Measurements from ENCODE around the gene ACTL10. TPM values are rescaled to one million over a fixed set of nuclear protein-coding genes. Genes with fewer than 3 reads are reported as not detected.

Gene ACTL10
- total RNA-seq, 6 experiments from 2014 or later = 0.20 to 1.1 (median 0.56) TPM; not detected in 1

- Histone ChIP-seq H3K4me3 (no peak overlapping the region), H3K4me1 (peaks cover 0 to 5% (median 0%) of the 10 kb centered on the region in 4 donors), H3K9me3 (no peaks in the 10 kb centered on the region), H3K36me3 (peaks cover 0 to 7% (median 0%) of the 10 kb centered on the region in 4 donors), H3K27ac (no peak overlapping the region), H3K27me3 (no peaks in the 10 kb centered on the region)
- intact Hi-C loops (cut with DNase I) = loop anchor here (5.0 to 10.0 kb wide), 2 partner anchors 190 to 192 kb away; no protein-coding TSS in a partner anchor
- DNase-seq = no peak
- 68% methylated on average over 7 of the region's 14 CpGs for WGBS (ENCODE audit: insufficient coverage, low coverage, low lambda C conversion rate, missing lambda C conversion rate)
- no peak for ATAC-seq
- no peak for TF ChIP-seq POLR2A (IDR thresholded peaks at IDR 0.05)
- TF ChIP-seq CTCF (IDR thresholded peaks at IDR 0.05) = no peak
Measured at GRCh38 chr20:33654680-33655161, 12.0 kb upstream of the ACTL10 start.

GRCh38 chr20:33655164-33655563 is 11.6 kb upstream of the ACTL10 start:
- Histone ChIP-seq H3K27ac (no peak overlapping the region), H3K4me3 (no peak overlapping the region), H3K4me1 (peaks cover 0 to 5% (median 0%) of the 10 kb centered on the region in 4 donors), H3K36me3 (peaks cover 0 to 7% (median 0%) of the 10 kb centered on the region in 4 donors), H3K9me3 (no peaks in the 10 kb centered on the region), H3K27me3 (no peaks in the 10 kb centered on the region)
- intact Hi-C loops (cut with DNase I) = loop anchor here (5.0 to 10.0 kb wide), 2 partner anchors 190 to 193 kb away; no protein-coding TSS in a partner anchor
- WGBS (ENCODE audit: insufficient coverage, low coverage, low lambda C conversion rate, missing lambda C conversion rate) = 34% methylated on average over 2 of the region's 4 CpGs
- ATAC-seq (no peak), DNase-seq (no peak)
- TF ChIP-seq POLR2A (IDR thresholded peaks at IDR 0.05) = no peak
- no peak for TF ChIP-seq CTCF (IDR thresholded peaks at IDR 0.05)

GRCh38 chr20:33656010-33656782 is 10.5 kb upstream of the ACTL10 start:
- H3K36me3 ChIP-seq = peaks cover 0 to 7% (median 0%) of the 10 kb centered on the region in 4 donors
- no peak for ATAC-seq
- no peak overlapping the region for H3K27ac ChIP-seq
- H3K9me3 ChIP-seq = no peaks in the 10 kb centered on the region
- no peak for TF ChIP-seq CTCF (IDR thresholded peaks at IDR 0.05)
- no peak for TF ChIP-seq POLR2A (IDR thresholded peaks at IDR 0.05)
- intact Hi-C loops (cut with DNase I) = loop anchor here (5.0 to 10.0 kb wide), 2 partner anchors 191 to 194 kb away; no protein-coding TSS in a partner anchor
- no peaks in the 10 kb centered on the region for H3K27me3 ChIP-seq
- 100% methylated on average over 1 of the region's 10 CpGs for WGBS (ENCODE audit: insufficient coverage, low coverage, low lambda C conversion rate, missing lambda C conversion rate)
- DNase-seq = no peak
- peaks cover 0 to 5% (median 0%) of the 10 kb centered on the region in 4 donors for H3K4me1 ChIP-seq
- H3K4me3 ChIP-seq = no peak overlapping the region

- no peak for ATAC-seq
- H3K4me1 ChIP-seq = peaks cover 0 to 5% (median 0%) of the 10 kb centered on the region in 4 donors
- peaks cover 0 to 7% (median 0%) of the 10 kb centered on the region in 4 donors for H3K36me3 ChIP-seq
- TF ChIP-seq CTCF (IDR thresholded peaks at IDR 0.05) (no peak), POLR2A (IDR thresholded peaks at IDR 0.05) (no peak)
- no peak for DNase-seq
- intact Hi-C loops (cut with DNase I) = loop anchor here (5.0 to 10.0 kb wide), 2 partner anchors 192 to 195 kb away; no protein-coding TSS in a partner anchor
- 93% methylated on average over 3 of the region's 17 CpGs for WGBS (ENCODE audit: insufficient coverage, low coverage, low lambda C conversion rate, missing lambda C conversion rate)
- H3K27ac ChIP-seq = no peak overlapping the region
- no peaks in the 10 kb centered on the region for H3K9me3 ChIP-seq
- no peaks in the 10 kb centered on the region for H3K27me3 ChIP-seq
- no peak overlapping the region for H3K4me3 ChIP-seq
Measured at GRCh38 chr20:33656783-33657703, 9.7 kb upstream of the ACTL10 start.
